ENCODE measurements around the gene BAG3. TPM values are rescaled to one million over a fixed set of nuclear protein-coding genes. Genes with fewer than 3 reads are reported as not detected.

Gene BAG3
- 10 to 100 TPM; 23.5 to 24.9 TPM for total RNA-seq

GRCh38 chr10:119650692-119651513, at the start of gene BAG3:
Gene BAG3, plus strand, starts transcription at chr10:119651380. Its CDS starts 296 bp downstream, at chr10:119651676.

GRCh38 chr10:119725828-119726675, 74.9 kb downstream of the BAG3 start, which contains the start of gene INPP5F:
Gene INPP5F, plus strand, starts transcription at chr10:119726050. Its CDS starts 213 bp downstream, at chr10:119726263.

Other genes starting within 250 kb of the BAG3 start
- gene RGS10, start 108.7 kb upstream of the BAG3 start, total RNA-seq = 100 to 1,000 TPM; 161 to 162 TPM
- gene TIAL1, start 54.4 kb upstream of the BAG3 start, total RNA-seq = 100 to 1,000 TPM; 156 to 161 TPM
- gene INPP5F, start 74.7 kb downstream of the BAG3 start, total RNA-seq = 10 to 100 TPM; 10.9 TPM
- gene MCMBP, start 221.5 kb downstream of the BAG3 start, total RNA-seq = 10 to 100 TPM; 66.2 to 68.5 TPM
- 10 to 100 TPM; 51.9 to 59.7 TPM for gene SEC23IP, start 241.3 kb downstream of the BAG3 start, total RNA-seq

Measured in activated naive CD4-positive, alpha-beta T cell treated with anti-CD3 and anti-CD28 coated beads, Interleukin-2, amount 10 ng/mL, durations not matched to agents 5 hours and 36 hours (primary cell).